Activated T-cell treated with anti-CD3 and anti-CD28 coated beads for 1 hour (primary cell): ENCODE data around the gene GLG1.
"Not testable (repeated sequence)": the region's sequence is repeated elsewhere in the genome, so short reads cannot be mapped to it uniquely, and the experiment has no call there.

ENCODE experiments used
- DNase-seq: peaks from one replicate; pipeline ENCODE4 v3.0.0-alpha.2; 2020; ENCODE audit warnings: low read depth

The GLG1 gene

GRCh38 chr16:74606521-74607309, at the start of gene GLG1:
TSS of gene GLG1 (minus strand) at chr16:74607114. CDS start at chr16:74607094, 20 bp downstream.
- DNase-seq, result peak; percentile 87

GRCh38 chr16:74654536-74655050, 47.7 kb upstream of the GLG1 start:
- DNase-seq, result no peak

GRCh38 chr16:74652883-74653282, 46.0 kb upstream of the GLG1 start:
- not testable (repeated sequence) for DNase-seq

- no peak for DNase-seq
Measured at GRCh38 chr16:74652249-74652648, 45.3 kb upstream of the GLG1 start.

- DNase-seq, result no peak
Measured at GRCh38 chr16:74651841-74652240, 44.9 kb upstream of the GLG1 start.

GRCh38 chr16:74650966-74651567, 44.2 kb upstream of the GLG1 start:
- no peak for DNase-seq

GRCh38 chr16:74649839-74650504, 43.1 kb upstream of the GLG1 start:
- DNase-seq, result no peak

- no peak for DNase-seq
Measured at GRCh38 chr16:74641969-74642368, 35.1 kb upstream of the GLG1 start.

- DNase-seq, result no peak
Measured at GRCh38 chr16:74637742-74638453, 31.0 kb upstream of the GLG1 start.

- no peak for DNase-seq
Measured at GRCh38 chr16:74635303-74635702, 28.4 kb upstream of the GLG1 start.

- no peak for DNase-seq
Measured at GRCh38 chr16:74633686-74634085, 26.8 kb upstream of the GLG1 start.

GRCh38 chr16:74627506-74628220, 20.7 kb upstream of the GLG1 start:
- no peak for DNase-seq

GRCh38 chr16:74626741-74627416, 20.0 kb upstream of the GLG1 start:
- no peak for DNase-seq

- no peak for DNase-seq
Measured at GRCh38 chr16:74625500-74626350, 18.8 kb upstream of the GLG1 start.

- no peak for DNase-seq
Measured at GRCh38 chr16:74623839-74624235, 16.9 kb upstream of the GLG1 start.

- no peak for DNase-seq
Measured at GRCh38 chr16:74623214-74623838, 16.4 kb upstream of the GLG1 start.

GRCh38 chr16:74622005-74622404, 15.1 kb upstream of the GLG1 start:
- DNase-seq, result no peak

GRCh38 chr16:74617206-74617788, 10.4 kb upstream of the GLG1 start:
- no peak for DNase-seq

- no peak for DNase-seq
Measured at GRCh38 chr16:74611721-74612120, 4.8 kb upstream of the GLG1 start.
